ENCODE data around the gene TMEM156.

The TMEM156 gene

GRCh38 chr4:38979511-38980230 lies 52.5 kb downstream of the TMEM156 start (continued):
- TF ChIP-seq ZNF416 (tag by site-specific recombination; IDR thresholded peaks at IDR 0.05) (no peak), ZNF366 (tag by site-specific recombination; conservative IDR thresholded peaks at IDR 0.05) (no peak), OVOL3 (tag by site-specific recombination; IDR thresholded peaks at IDR 0.05) (no peak)

GRCh38 chr4:38979081-38979480 lies 53.1 kb downstream of the TMEM156 start:
- Histone ChIP-seq H3K4me1 (ENCODE audit: control insufficient read depth, insufficient read depth, low read length) (no peaks in the 10 kb centered on the region), H3K4me3 (ENCODE audit: low read depth, low read length) (no peak overlapping the region), H3K36me3 (ENCODE audit: control insufficient read depth in 2 of 2, insufficient read depth in 1 of 2, low read length in 2 of 2) (no peaks in the 10 kb centered on the region), H3K27ac (ENCODE audit: extremely low read depth, low read depth, low read length) (no peak overlapping the region), H3K9me3 (ENCODE audit: control insufficient read depth, insufficient read depth, low read depth, low read length) (no peaks in the 10 kb centered on the region)
- CTCF ChIA-PET, result no interaction called here
- POLR2A ChIA-PET, result no interaction called here
- TF ChIP-seq ZNF529 (tag by site-specific recombination; IDR thresholded peaks at IDR 0.05; ENCODE audit: insufficient replicate concordance) (no peak), ZNF169 (tag by site-specific recombination; IDR thresholded peaks at IDR 0.05) (no peak), ZNF623 (tag by site-specific recombination; IDR thresholded peaks at IDR 0.05) (no peak)

- CTCF ChIA-PET, result no interaction called here
- H3K9me3 ChIP-seq (ENCODE audit: control insufficient read depth, insufficient read depth, low read depth, low read length), result no peaks in the 10 kb centered on the region
- H3K4me1 ChIP-seq (ENCODE audit: control insufficient read depth, insufficient read depth, low read length), result no peaks in the 10 kb centered on the region
- POLR2A ChIA-PET, result interaction anchor here (0.5 kb wide), 1 partner anchor 16 kb away, joined by 4 read pairs; no protein-coding TSS in a partner anchor
- H3K36me3 ChIP-seq (ENCODE audit: control insufficient read depth in 2 of 2, insufficient read depth in 1 of 2, low read length in 2 of 2), result no peaks in the 10 kb centered on the region
- no peak for TF ChIP-seq ZNF449 (tag by site-specific recombination; IDR thresholded peaks at IDR 0.05)
- no peak for TF ChIP-seq EGR2 (tag by site-specific recombination; IDR thresholded peaks at IDR 0.05; ENCODE audit: low read depth)
- no peak for TF ChIP-seq ZNF155 (tag by site-specific recombination; IDR thresholded peaks at IDR 0.05)
- TF ChIP-seq ZBTB48 (tag by site-specific recombination; IDR thresholded peaks at IDR 0.05), result no peak
- no peak for TF ChIP-seq GFI1B (tag by site-specific recombination; IDR thresholded peaks at IDR 0.05)
- H3K27ac ChIP-seq (ENCODE audit: extremely low read depth, low read depth, low read length), result no peak overlapping the region
- no peak overlapping the region for H3K4me3 ChIP-seq (ENCODE audit: low read depth, low read length)
These were observed 55.9 kb downstream of the TMEM156 start for GRCh38 chr4:38976308-38976707.

GRCh38 chr4:38968668-38969067 lies 63.5 kb downstream of the TMEM156 start:
- H3K4me1 ChIP-seq (ENCODE audit: control insufficient read depth, insufficient read depth, low read length), result no peaks in the 10 kb centered on the region
- H3K27ac ChIP-seq (ENCODE audit: extremely low read depth, low read depth, low read length), result no peak overlapping the region
- H3K9me3 ChIP-seq (ENCODE audit: control insufficient read depth, insufficient read depth, low read depth, low read length), result no peaks in the 10 kb centered on the region
- ChIA-PET POLR2A (no interaction called here), CTCF (no interaction called here)
- TF ChIP-seq BCL11B (tag by site-specific recombination; IDR thresholded peaks at IDR 0.05; ENCODE audit: low read depth), result no peak
- TF ChIP-seq ZNF704 (tag by site-specific recombination; IDR thresholded peaks at IDR 0.05), result no peak
- TF ChIP-seq ZNF175 (tag by site-specific recombination; IDR thresholded peaks at IDR 0.05), result no peak
- TF ChIP-seq ZNF23 (tag by site-specific recombination; IDR thresholded peaks at IDR 0.05; ENCODE audit: borderline replicate concordance), result no peak
- TF ChIP-seq ZNF394 (tag by site-specific recombination; IDR thresholded peaks at IDR 0.05; ENCODE audit: borderline replicate concordance), result no peak
- no peak for TF ChIP-seq ZBTB10 (tag by site-specific recombination; IDR thresholded peaks at IDR 0.05)
- no peak for TF ChIP-seq ZFP37 (tag by site-specific recombination; IDR thresholded peaks at IDR 0.05)
- no peak for TF ChIP-seq ZNF398 (tag by site-specific recombination; IDR thresholded peaks at IDR 0.05)
- TF ChIP-seq ZNF488 (tag by site-specific recombination; IDR thresholded peaks at IDR 0.05), result no peak
- H3K4me3 ChIP-seq (ENCODE audit: low read depth, low read length), result no peak overlapping the region
- H3K36me3 ChIP-seq (ENCODE audit: control insufficient read depth in 2 of 2, insufficient read depth in 1 of 2, low read length in 2 of 2), result no peaks in the 10 kb centered on the region
